Lower lobe of right lung (tissue), 2 donors: ENCODE data around the gene CERCAM. TPM values are rescaled to one million over a fixed set of nuclear protein-coding genes. Genes with fewer than 3 reads are reported as not detected.

Experiments
- ATAC-seq, 2 donors: fragments of 200-7000 bp; cut with Tn5 transposase; one replicate each; pipeline ENCODE4 v1.9.1; 2020 to 2022; ENCODE audit warnings: mild to moderate bottlenecking in 2 of 2, moderate library complexity in 2 of 2
- DNase-seq: peaks from one replicate; pipeline ENCODE4 v3.0.0-alpha.2; 2020
- H3K27ac ChIP-seq: fragments of 200-600 bp; one replicate; pipeline ENCODE4 v1.8.0; 2022
- H3K27me3 ChIP-seq: fragments of 200-600 bp; one replicate; pipeline ENCODE4 v1.8.0; 2022; ENCODE audit warnings: low read depth
- H3K36me3 ChIP-seq: fragments of 200-600 bp; one replicate; pipeline ENCODE4 v1.8.0; 2022; ENCODE audit warnings: mild to moderate bottlenecking
- H3K4me1 ChIP-seq: fragments of 200-600 bp; one replicate; pipeline ENCODE4 v1.8.0; 2022
- H3K4me3 ChIP-seq: fragments of 200-600 bp; one replicate; pipeline ENCODE4 v1.8.0; 2022; ENCODE audit warnings: mild to moderate bottlenecking
- H3K9me3 ChIP-seq: fragments of 200-600 bp; one replicate; pipeline ENCODE4 v1.8.0; 2022
- CTCF ChIP-seq: fragments of 200-600 bp; IDR thresholded peaks from one replicate; pipeline ENCODE4 v1.8.0; 2022; ENCODE audit warnings: antibody characterized with exemption, mild to moderate bottlenecking
- intact Hi-C: fragments of 100-400 bp; cut with DNase I; formaldehyde crosslinking; loops from one replicate; pipeline ENCODE4 v1.11.0; 2022
- total RNA-seq: library from RNA; stranded (reverse); fragmentation: NEBNext Ultra II Directional; extraction: Animal tissue kit (Norgen Biotek cat#: 25700); gene quantifications from one replicate; pipeline ENCODE4 v1.2.1, GENCODE V29; 2021
- donor health status: DM: no; HTN: yes; CAD: no; lungs with severe emphysema.

Gene CERCAM
- total RNA-seq, 1 donor from 2014 or later, result 11.2 TPM

- Histone ChIP-seq H3K4me1 (no peaks in the 10 kb centered on the region), H3K9me3 (no peaks in the 10 kb centered on the region), H3K27me3 (peaks cover 15% of the 10 kb centered on the region), H3K4me3 (no peak overlapping the region), H3K27ac (no peak overlapping the region), H3K36me3 (no peaks in the 10 kb centered on the region)
- DNase-seq (no peak), ATAC-seq (peak in 1 of 2 donors; percentile 34)
- TF ChIP-seq CTCF, result no peak
- intact Hi-C loops, result no loop called here
These were observed 15.4 kb upstream of the CERCAM start for GRCh38 chr9:128405077-128405779.

- Histone ChIP-seq H3K9me3 (no peaks in the 10 kb centered on the region), H3K27me3 (peaks cover 15% of the 10 kb centered on the region), H3K36me3 (no peaks in the 10 kb centered on the region), H3K4me3 (no peak overlapping the region), H3K27ac (no peak overlapping the region), H3K4me1 (no peaks in the 10 kb centered on the region)
- intact Hi-C loops, result no loop called here
- TF ChIP-seq CTCF, result no peak
- DNase-seq (no peak), ATAC-seq (no peak)
These were observed 14.9 kb upstream of the CERCAM start for GRCh38 chr9:128405780-128406171.

GRCh38 chr9:128406848-128407391 lies 13.7 kb upstream of the CERCAM start:
- no peak for DNase-seq
- Histone ChIP-seq H3K27me3 (peaks cover 15% of the 10 kb centered on the region), H3K9me3 (no peaks in the 10 kb centered on the region), H3K4me1 (no peaks in the 10 kb centered on the region), H3K27ac (no peak overlapping the region), H3K4me3 (no peak overlapping the region), H3K36me3 (no peaks in the 10 kb centered on the region)
- no peak for TF ChIP-seq CTCF
- no peak for ATAC-seq
- intact Hi-C loops, result no loop called here

- no peaks in the 10 kb centered on the region for H3K9me3 ChIP-seq
- intact Hi-C loops, result no loop called here
- H3K4me3 ChIP-seq, result no peak overlapping the region
- H3K4me1 ChIP-seq, result no peaks in the 10 kb centered on the region
- DNase-seq (no peak), ATAC-seq (no peak)
- H3K27me3 ChIP-seq, result peaks cover 27% of the 10 kb centered on the region
- no peak overlapping the region for H3K27ac ChIP-seq
- no peaks in the 10 kb centered on the region for H3K36me3 ChIP-seq
- no peak for TF ChIP-seq CTCF
These were observed 11.7 kb upstream of the CERCAM start for GRCh38 chr9:128408963-128409431.

GRCh38 chr9:128409450-128409849 lies 11.2 kb upstream of the CERCAM start:
- TF ChIP-seq CTCF, result no peak
- intact Hi-C loops, result no loop called here
- no peak for DNase-seq
- no peak for ATAC-seq
- H3K9me3 ChIP-seq, result no peaks in the 10 kb centered on the region
- no peak overlapping the region for H3K4me3 ChIP-seq
- H3K36me3 ChIP-seq, result no peaks in the 10 kb centered on the region
- H3K27ac ChIP-seq, result no peak overlapping the region
- peaks cover 31% of the 10 kb centered on the region for H3K27me3 ChIP-seq
- no peaks in the 10 kb centered on the region for H3K4me1 ChIP-seq
